RWPE1 (cell line): ENCODE measurements around the gene ZACN.
"Not testable (repeated sequence)": the region's sequence is repeated elsewhere in the genome, so short reads cannot be mapped to it uniquely, and the experiment has no call there.

Experiments used
- CTCF ChIA-PET: fragments of 350-600 bp; sonication (Branson Sonifier 250); formaldehyde crosslinking; extraction: SDS; loops from one replicate; lab custom pipeline; 2021; lab: Yijun Ruan, JAX
- POLR2A ChIA-PET: fragments of 400-600 bp; formaldehyde crosslinking; extraction: SDS; loops from one replicate; lab custom pipeline; 2020; ENCODE audit warnings: antibody characterized with exemption; ENCODE audit not compliant: low non-redundant PET; lab: Yijun Ruan, JAX
- DNase-seq: peaks from one replicate; pipeline ENCODE4 v3.0.0; 2012; ENCODE audit warnings: low spot score
- H3K27ac ChIP-seq: fragments of 450-650 bp; 2 replicates; pipeline ENCODE4 v1.5.1; 2017
- CTCF ChIP-seq: fragments of 450-650 bp; conservative IDR thresholded peaks from 2 replicates; pipeline ENCODE4 v1.5.1; 2017; ENCODE audit warnings: low read depth, mild to moderate bottlenecking

ZACN gene

GRCh38 chr17:76036497-76037261 is 42.3 kb upstream of the ZACN start:
- POLR2A ChIA-PET = no interaction called here
- no peak for TF ChIP-seq CTCF
- CTCF ChIA-PET = interaction anchor here (1.8 kb wide), 1 partner anchor 22 kb away, joined by 9 read pairs; no protein-coding TSS in a partner anchor
- H3K27ac ChIP-seq = peak overlapping the region; percentile 14
- no peak for DNase-seq

DNA sequence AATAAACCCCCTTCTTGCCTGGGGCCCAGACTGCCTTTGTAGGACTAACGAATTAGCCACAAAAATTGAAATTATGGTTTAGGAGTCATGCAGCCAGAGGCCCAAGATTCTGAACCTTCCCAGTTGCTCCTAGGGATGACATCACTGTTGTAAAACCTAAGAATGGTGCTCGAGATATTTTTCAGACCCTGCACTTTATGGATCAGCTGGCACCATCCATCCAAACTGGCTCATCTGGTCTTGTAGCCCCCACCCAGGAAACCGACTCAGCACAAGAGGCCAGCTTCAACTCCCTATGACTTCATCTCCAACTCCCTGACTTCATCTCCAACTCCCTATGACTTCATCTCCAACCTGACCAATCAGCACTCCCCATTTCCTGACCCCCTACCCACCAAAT is 40.9 kb upstream of the ZACN start:
- DNase-seq = no peak
- TF ChIP-seq CTCF = no peak
- POLR2A ChIA-PET = no interaction called here
- H3K27ac ChIP-seq = no peak overlapping the region
- CTCF ChIA-PET = interaction anchor here (1.0 to 1.3 kb wide), 2 partner anchors 24 to 32 kb away, joined by 4 read pairs; no protein-coding TSS in a partner anchor

GRCh38 chr17:76039121-76039520 is 39.9 kb upstream of the ZACN start:
- peak overlapping the region; percentile 27 for H3K27ac ChIP-seq
- TF ChIP-seq CTCF = no peak
- no peak for DNase-seq
- POLR2A ChIA-PET = no interaction called here
- CTCF ChIA-PET = interaction anchor here (0.6 kb wide), 1 partner anchor 48 kb away, joined by 3 read pairs; no protein-coding TSS in a partner anchor

DNA sequence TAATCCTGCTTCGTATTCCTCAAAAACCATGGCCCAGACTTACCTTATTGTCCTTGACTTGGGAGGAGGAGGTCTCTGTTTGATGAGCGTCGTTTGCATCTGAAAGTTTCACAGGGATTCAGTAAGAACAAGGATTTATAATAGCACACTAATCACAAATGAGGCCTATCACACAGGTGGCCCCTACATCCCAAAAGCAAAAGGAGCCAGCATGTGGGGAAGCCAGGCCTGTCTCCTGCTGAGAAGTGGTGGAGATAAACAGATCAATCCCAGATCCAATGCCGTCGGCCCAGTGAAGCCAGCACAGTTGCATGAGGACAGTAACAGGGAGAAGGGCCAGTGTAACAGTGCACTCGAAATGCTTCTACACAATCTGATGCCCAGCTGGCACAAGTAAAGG is 38.6 kb upstream of the ZACN start:
- TF ChIP-seq CTCF = no peak
- no peak for DNase-seq
- H3K27ac ChIP-seq = no peak overlapping the region; the same call in 1 of the 2 replicates
- ChIA-PET CTCF (no interaction called here), POLR2A (no interaction called here)

- CTCF ChIA-PET, POLR2A ChIA-PET, DNase-seq, H3K27ac ChIP-seq: not testable (repeated sequence)
These were observed 36.1 kb upstream of the ZACN start for GRCh38 chr17:76042868-76043267.

DNA sequence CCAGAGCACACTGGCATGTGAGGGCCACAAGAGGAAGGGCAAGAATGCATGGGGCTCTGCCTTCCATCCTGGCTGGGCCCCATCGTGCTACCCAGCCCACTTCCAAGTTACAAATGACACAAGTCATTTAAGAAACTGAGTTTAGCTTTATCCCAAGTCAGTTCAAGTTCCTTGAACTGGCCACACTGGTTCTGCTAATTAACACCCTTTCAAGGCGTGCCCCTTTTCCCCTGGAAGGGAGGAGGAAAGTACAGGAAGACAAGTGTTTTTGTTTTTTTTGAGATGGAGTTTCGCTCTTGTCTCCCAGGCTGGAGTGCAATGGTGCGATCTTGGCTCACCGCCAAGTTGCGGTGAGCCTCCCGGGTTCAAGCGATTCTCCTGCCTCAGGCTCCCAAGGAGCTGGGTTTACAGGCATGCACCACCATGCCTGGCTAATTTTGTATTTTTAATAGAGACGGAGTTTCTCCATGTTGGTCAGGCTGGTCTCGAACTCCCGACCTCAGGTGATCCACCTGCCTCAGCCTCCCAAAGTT is 34.4 kb upstream of the ZACN start:
- H3K27ac ChIP-seq, CTCF ChIA-PET, DNase-seq, POLR2A ChIA-PET: not testable (repeated sequence)

GRCh38 chr17:76046064-76046463 is 32.9 kb upstream of the ZACN start:
- DNase-seq = peak; percentile 29
- ChIA-PET CTCF (no interaction called here), POLR2A (no interaction called here)
- no peak overlapping the region for H3K27ac ChIP-seq
- TF ChIP-seq CTCF = no peak
